IPS-NIHi7 (cell line): ENCODE data around the gene AUTS2.

Experiments used
- DNase-seq: peaks from one replicate; pipeline ENCODE4 v3.0.0; 2012; ENCODE audit warnings: mixed read lengths; ENCODE audit errors: extremely low spot score

Gene AUTS2

GRCh38 chr7:70132852-70133690 lies 534.8 kb downstream of the AUTS2 start:
- DNase-seq: no peak

- DNase-seq: no peak
Observed at GRCh38 chr7:70134029-70134770, 535.9 kb downstream of the AUTS2 start.

- DNase-seq: no peak
Observed at GRCh38 chr7:70135656-70136055, 537.4 kb downstream of the AUTS2 start.

GRCh38 chr7:70137126-70137525 lies 538.9 kb downstream of the AUTS2 start:
- no peak for DNase-seq

- no peak for DNase-seq
Observed at GRCh38 chr7:70142247-70142932, 544.1 kb downstream of the AUTS2 start.

- DNase-seq: no peak
Observed at GRCh38 chr7:70143075-70144044, 545.1 kb downstream of the AUTS2 start.

GRCh38 chr7:70148997-70149396 lies 550.7 kb downstream of the AUTS2 start:
- no peak for DNase-seq

GRCh38 chr7:70152313-70152712 lies 554.0 kb downstream of the AUTS2 start:
- no peak for DNase-seq

DNA sequence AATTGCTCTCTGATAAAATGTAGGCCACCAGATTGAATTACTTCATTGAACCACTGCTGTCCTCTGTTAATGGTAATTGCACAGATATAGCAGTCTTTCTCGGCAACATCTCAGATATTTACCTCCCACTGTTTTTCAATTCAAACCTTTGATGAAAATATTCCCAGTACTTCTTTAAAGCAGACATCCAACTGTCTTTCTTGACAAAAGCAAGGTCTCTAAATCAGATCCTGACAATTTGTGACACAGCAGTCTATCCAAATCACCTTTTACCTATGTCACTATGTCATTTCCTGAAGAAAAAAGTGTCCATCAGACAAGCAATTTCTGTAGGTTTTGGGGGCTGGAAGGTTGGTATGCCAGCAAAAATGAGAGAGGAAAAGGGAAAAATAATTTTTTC lies 555.7 kb downstream of the AUTS2 start:
- DNase-seq: no peak

GRCh38 chr7:70154521-70155180 lies 556.4 kb downstream of the AUTS2 start:
- DNase-seq: no peak

DNA sequence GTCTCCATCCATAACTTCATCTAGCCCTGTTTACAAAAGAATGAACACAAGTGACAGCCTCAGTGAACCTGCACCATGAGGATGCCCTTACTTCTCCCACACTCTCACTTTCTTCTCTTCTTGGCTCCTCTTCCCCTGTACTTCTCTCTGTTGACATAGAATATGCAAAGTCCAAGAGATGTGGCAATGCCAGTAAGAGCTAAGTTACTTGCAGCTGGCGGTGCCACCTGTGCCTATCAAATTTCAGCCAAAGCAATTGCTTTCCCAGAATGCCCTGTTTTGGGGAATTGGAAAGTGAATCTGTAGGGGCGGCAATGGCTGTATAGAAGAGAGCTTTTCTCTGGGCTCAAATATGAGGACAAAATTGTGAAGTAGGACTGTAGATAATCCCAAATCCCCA lies 557.8 kb downstream of the AUTS2 start:
- no peak for DNase-seq

- DNase-seq: no peak
Observed at GRCh38 chr7:70159121-70159520, 560.8 kb downstream of the AUTS2 start.

- DNase-seq: no peak
Observed at GRCh38 chr7:70165477-70166170, 567.3 kb downstream of the AUTS2 start.

DNA sequence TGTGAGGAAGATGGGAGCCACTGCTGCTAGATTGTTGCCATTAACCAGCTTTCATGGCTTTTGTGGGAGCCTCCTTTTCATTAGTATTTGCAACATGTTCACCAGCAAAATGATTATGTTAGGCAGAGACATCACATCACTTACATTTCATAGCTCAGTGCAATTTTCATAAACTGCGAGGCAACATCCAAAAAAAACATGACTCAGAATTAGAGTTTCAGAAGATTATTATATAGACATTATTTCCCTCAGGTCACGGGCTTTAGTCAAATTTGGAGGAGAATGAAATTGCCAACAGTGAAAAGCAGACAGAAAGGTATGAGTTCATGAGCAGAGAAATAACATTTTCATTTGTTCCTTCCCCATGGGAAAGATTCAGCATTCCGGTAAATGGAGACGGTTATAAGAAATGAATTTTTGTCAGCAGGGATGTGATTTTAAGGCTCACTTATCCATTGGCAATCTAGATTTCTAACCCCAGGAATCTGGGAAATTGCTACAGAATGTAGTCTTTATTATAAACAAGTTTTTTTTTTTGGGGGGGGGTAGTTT lies 573.2 kb downstream of the AUTS2 start:
- DNase-seq: no peak

DNA sequence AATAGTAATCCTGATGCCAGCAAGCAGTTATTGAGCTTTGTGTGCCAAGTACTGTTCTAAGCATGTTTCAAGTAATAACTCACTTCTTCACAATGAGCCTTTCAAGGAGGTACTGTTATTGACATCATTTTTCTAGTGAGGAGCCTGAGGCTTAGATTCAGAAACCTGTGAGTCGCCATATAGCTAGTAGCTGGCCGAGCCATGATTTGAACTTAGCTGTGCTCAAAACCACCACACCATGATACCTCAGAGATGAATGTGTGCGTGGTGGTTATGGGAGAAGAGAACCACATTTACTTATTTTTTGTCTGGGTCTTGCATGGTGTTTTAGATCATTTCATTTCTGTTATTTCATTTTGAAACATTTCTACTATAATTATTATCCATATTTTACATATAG lies 578.9 kb downstream of the AUTS2 start:
- DNase-seq: no peak

DNA sequence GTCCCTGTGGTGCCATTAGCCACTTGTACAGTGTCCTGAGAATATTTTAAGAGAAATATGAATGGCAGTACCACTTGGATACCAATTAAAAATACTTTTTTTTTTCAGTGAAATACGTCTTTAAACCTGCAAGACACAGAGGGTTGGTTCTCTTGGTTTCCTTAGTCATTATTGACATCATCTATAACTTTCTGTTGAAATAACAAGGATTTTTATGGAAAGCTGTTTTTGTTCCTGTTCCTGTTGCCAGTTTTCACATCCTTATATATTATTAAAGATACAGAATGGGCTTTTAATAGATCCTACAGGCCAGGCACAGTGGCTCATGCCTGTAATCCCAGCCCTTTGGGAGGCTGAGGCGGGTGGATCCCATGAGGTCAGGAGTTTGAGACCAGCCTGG lies 579.9 kb downstream of the AUTS2 start:
- DNase-seq: no peak

DNA sequence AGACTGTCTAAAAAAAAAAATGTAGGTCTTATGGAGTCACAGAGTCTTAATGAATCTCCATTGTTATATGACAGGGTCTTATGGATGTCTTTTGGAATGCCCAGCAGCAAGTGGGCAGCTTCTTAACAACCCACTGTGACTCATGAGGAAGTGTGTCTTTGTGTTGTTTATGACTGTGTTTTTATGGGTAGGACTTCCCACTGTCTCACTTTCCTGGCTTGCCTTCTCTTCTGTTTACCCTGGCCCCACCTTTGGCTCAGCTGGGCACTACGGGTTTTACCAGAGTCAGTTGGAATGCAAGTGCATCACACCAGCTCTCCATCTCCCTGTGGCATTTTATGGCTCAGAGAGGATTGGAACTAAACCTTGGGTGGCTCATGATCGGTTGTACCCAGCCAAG lies 580.5 kb downstream of the AUTS2 start:
- DNase-seq: peak; percentile 23

DNA sequence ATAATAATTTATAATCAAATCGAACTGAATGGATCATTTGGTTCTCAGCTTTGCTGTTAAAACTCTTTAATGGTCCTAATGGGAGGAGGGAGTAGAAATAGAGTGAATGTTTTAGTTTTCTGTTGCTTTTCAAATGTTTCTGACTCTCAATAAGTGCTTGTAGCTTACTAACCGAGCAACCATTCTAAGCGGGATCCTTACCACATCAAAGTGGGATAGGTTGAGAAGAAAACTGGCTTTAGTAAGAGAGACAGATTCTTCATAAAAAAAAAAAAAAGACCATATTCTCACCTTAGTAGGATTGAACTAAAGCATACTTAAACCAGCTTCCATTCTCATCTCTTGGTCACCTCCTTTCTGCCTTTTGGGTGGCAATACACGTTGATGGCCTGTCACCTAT lies 584.2 kb downstream of the AUTS2 start:
- no peak for DNase-seq

DNA sequence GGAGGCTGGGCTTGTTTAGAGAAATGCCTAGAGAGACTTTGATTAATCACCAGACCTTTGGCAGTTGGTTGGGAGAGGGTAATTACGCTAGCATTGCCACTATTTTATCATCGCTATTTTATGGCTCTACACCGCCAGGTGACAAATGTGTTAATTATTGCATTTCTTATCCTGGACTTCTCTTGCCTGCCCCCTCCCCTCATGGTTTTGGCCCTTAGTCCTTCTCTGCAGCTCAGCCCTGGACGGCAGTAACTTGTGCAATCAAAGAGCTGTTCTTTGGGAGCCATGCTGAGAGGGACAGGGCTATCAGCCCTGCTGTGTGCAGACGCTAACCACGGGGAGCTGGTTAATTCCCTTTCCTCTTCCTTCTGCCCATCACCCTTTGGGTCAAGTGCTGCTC lies 585.0 kb downstream of the AUTS2 start:
- DNase-seq: peak; percentile 35
